Transverse colon (tissue), 4 donors: ENCODE results near the gene UBASH3A.

ENCODE experiments used
- CTCF ChIP-seq, 5 experiments: fragments of 200-600 bp in 3 of 5; fragments of 450-650 bp in 2 of 5; sonication (generic) in 3 of 5; IDR thresholded peaks; 1 replicate in 2 of 5; 2 replicates in 3 of 5; pipeline ENCODE4 v1.5.1; 2016 to 2017; ENCODE audit warnings: antibody characterized with exemption in 5 of 5, inconsistent platforms in 3 of 5, mild to moderate bottlenecking in 2 of 5, moderate library complexity in 1 of 5
- EP300 ChIP-seq: sonication (generic); formaldehyde crosslinking; IDR thresholded peaks from one replicate; pipeline ENCODE4 v1.6.1; 2017; ENCODE audit warnings: antibody characterized with exemption, low read depth
- POLR2AphosphoS5 ChIP-seq, 3 donors: sonication (generic); formaldehyde crosslinking; IDR thresholded peaks; one replicate each; pipeline ENCODE4 v1.6.1; 2016; ENCODE audit warnings: antibody characterized with exemption in 3 of 3

GRCh38 chr21:42423197-42423675 is 19.5 kb downstream of the UBASH3A start:
- TF ChIP-seq CTCF (IDR thresholded peaks at IDR 0.05), result no peak
- TF ChIP-seq EP300, result no peak
- TF ChIP-seq POLR2AphosphoS5 (IDR thresholded peaks at IDR 0.05), result no peak
